HEK293 (cell line): ENCODE results near the gene SRBD1.

ENCODE experiments used
- CTCF ChIA-PET: fragments of 350-600 bp; formaldehyde crosslinking; extraction: SDS; loops from one replicate; lab custom pipeline; 2021; ENCODE audit warnings: antibody characterized with exemption; lab: Yijun Ruan, JAX
- POLR2A ChIA-PET: fragments of 300-600 bp; formaldehyde crosslinking; extraction: SDS; loops from one replicate; lab custom pipeline; 2020; ENCODE audit warnings: antibody characterized with exemption, inconsistent platforms; lab: Yijun Ruan, JAX
- H3K27ac ChIP-seq: fragments of 200-500 bp; sonication (Bioruptor generic); 2 replicates; pipeline ENCODE4 v1.5.1; 2014; ENCODE audit warnings: low read depth, low read length, control low read depth, inconsistent platforms; ENCODE audit errors: extremely low read depth
- H3K36me3 ChIP-seq, 2 experiments: fragments of 200-500 bp in 1 of 2; sonication (Bioruptor generic) in 1 of 2; 1 replicate in 1 of 2; 2 replicates in 1 of 2; pipeline ENCODE4 v1.5.1; 2014 to 2017; ENCODE audit warnings: inconsistent platforms in 2 of 2, low read length in 2 of 2; ENCODE audit not compliant: control insufficient read depth in 2 of 2, insufficient read depth in 1 of 2
- H3K4me1 ChIP-seq: fragments of 200-500 bp; sonication (Bioruptor generic); 2 replicates; pipeline ENCODE4 v1.5.1; 2014; ENCODE audit warnings: mild to moderate bottlenecking, low read length, inconsistent platforms; ENCODE audit not compliant: control insufficient read depth, insufficient read depth
- H3K4me3 ChIP-seq: 2 replicates; pipeline ENCODE4 v1.5.1; 2011; ENCODE audit warnings: low read depth, mild to moderate bottlenecking, control low read depth, low read length, moderate library complexity
- H3K9me3 ChIP-seq: fragments of 200-500 bp; sonication (Bioruptor generic); 2 replicates; pipeline ENCODE4 v1.5.1; 2014; ENCODE audit warnings: low read depth, low read length, inconsistent platforms; ENCODE audit not compliant: control insufficient read depth, insufficient read depth
- BCL11A ChIP-seq: fragments of 450-650 bp; formaldehyde crosslinking; IDR thresholded peaks from 2 replicates; pipeline ENCODE4 v1.5.1; 2016; ENCODE audit warnings: low read depth, missing biosample characterization, missing genetic modification characterization
- BCL11B ChIP-seq: fragments of 450-650 bp; formaldehyde crosslinking; IDR thresholded peaks from 2 replicates; pipeline ENCODE4 v1.5.1; 2016; ENCODE audit warnings: low read depth, missing biosample characterization, missing genetic modification characterization
- FEZF1 ChIP-seq: fragments of 450-650 bp; formaldehyde crosslinking; IDR thresholded peaks from 2 replicates; pipeline ENCODE4 v1.5.1; 2016; ENCODE audit warnings: missing biosample characterization, missing genetic modification characterization
- IKZF3 ChIP-seq: fragments of 450-650 bp; IDR thresholded peaks from 2 replicates; pipeline ENCODE4 v1.5.0; 2018; ENCODE audit warnings: missing biosample characterization, mild to moderate bottlenecking, missing genetic modification characterization, moderate library complexity
- PRDM10 ChIP-seq: fragments of 450-650 bp; formaldehyde crosslinking; IDR thresholded peaks from 2 replicates; pipeline ENCODE4 v1.5.1; 2016; ENCODE audit warnings: missing biosample characterization, missing genetic modification characterization
- SP3 ChIP-seq: fragments of 450-650 bp; formaldehyde crosslinking; IDR thresholded peaks from 2 replicates; pipeline ENCODE4 v1.5.1; 2016; ENCODE audit warnings: missing biosample characterization, missing genetic modification characterization
- ZBTB10 ChIP-seq: fragments of 450-650 bp; formaldehyde crosslinking; IDR thresholded peaks from 2 replicates; pipeline ENCODE4 v1.5.1; 2016; ENCODE audit warnings: missing biosample characterization, missing genetic modification characterization
- ZFHX2 ChIP-seq: fragments of 450-650 bp; formaldehyde crosslinking; conservative IDR thresholded peaks from 2 replicates; pipeline ENCODE4 v1.5.1; 2016; ENCODE audit warnings: missing biosample characterization, missing genetic modification characterization
- ZFP3 ChIP-seq: fragments of 450-650 bp; formaldehyde crosslinking; IDR thresholded peaks from 2 replicates; pipeline ENCODE4 v1.5.1; 2016; ENCODE audit warnings: low read depth, missing biosample characterization, missing genetic modification characterization
- ZNF121 ChIP-seq: fragments of 450-650 bp; formaldehyde crosslinking; IDR thresholded peaks from 2 replicates; pipeline ENCODE4 v1.5.1; 2016; ENCODE audit warnings: missing biosample characterization, missing genetic modification characterization
- ZNF302 ChIP-seq: fragments of 450-650 bp; formaldehyde crosslinking; IDR thresholded peaks from 2 replicates; pipeline ENCODE4 v1.5.1; 2016; ENCODE audit warnings: missing biosample characterization, missing genetic modification characterization, low read depth
- ZNF404 ChIP-seq: fragments of 450-650 bp; formaldehyde crosslinking; IDR thresholded peaks from 2 replicates; pipeline ENCODE4 v1.5.1; 2017; ENCODE audit warnings: missing biosample characterization, missing genetic modification characterization
- ZNF473 ChIP-seq: fragments of 450-650 bp; formaldehyde crosslinking; IDR thresholded peaks from 2 replicates; pipeline ENCODE4 v1.5.1; 2017; ENCODE audit warnings: missing biosample characterization, missing genetic modification characterization
- ZNF558 ChIP-seq: fragments of 450-650 bp; formaldehyde crosslinking; IDR thresholded peaks from 2 replicates; pipeline ENCODE4 v1.5.1; 2016; ENCODE audit warnings: missing biosample characterization, missing genetic modification characterization
- ZNF571 ChIP-seq: fragments of 450-650 bp; formaldehyde crosslinking; IDR thresholded peaks from 2 replicates; pipeline ENCODE4 v1.5.0; 2017; ENCODE audit warnings: missing biosample characterization, missing genetic modification characterization
- ZNF610 ChIP-seq: fragments of 450-650 bp; formaldehyde crosslinking; IDR thresholded peaks from 2 replicates; pipeline ENCODE4 v1.5.1; 2016; ENCODE audit warnings: missing biosample characterization, missing genetic modification characterization, borderline replicate concordance
- ZNF768 ChIP-seq: fragments of 450-650 bp; formaldehyde crosslinking; IDR thresholded peaks from 2 replicates; pipeline ENCODE4 v1.5.1; 2018; ENCODE audit warnings: missing biosample characterization, mild to moderate bottlenecking, missing genetic modification characterization
- ZNF837 ChIP-seq: fragments of 450-650 bp; formaldehyde crosslinking; IDR thresholded peaks from 2 replicates; pipeline ENCODE4 v1.5.1; 2016; ENCODE audit warnings: missing biosample characterization, missing genetic modification characterization
- ZSCAN4 ChIP-seq: fragments of 450-650 bp; formaldehyde crosslinking; IDR thresholded peaks from 2 replicates; pipeline ENCODE4 v1.5.1; 2017; ENCODE audit warnings: missing biosample characterization, missing genetic modification characterization

The SRBD1 gene

GRCh38 chr2:45554073-45554741 lies 56.9 kb downstream of the SRBD1 start:
- H3K27ac ChIP-seq: no peak overlapping the region
- CTCF ChIA-PET: interaction anchor here (0.5 to 1.3 kb wide), 5 partner anchors 32 to 661 kb away, joined by 3 to 4 read pairs (median 3); no protein-coding TSS in a partner anchor
- TF ChIP-seq ZNF121 (tag by site-specific recombination) (no peak), ZNF302 (tag by site-specific recombination) (no peak), ZFP3 (tag by site-specific recombination) (no peak), SP3 (no peak), IKZF3 (tag by site-specific recombination) (no peak), ZSCAN4 (tag by site-specific recombination) (no peak), ZBTB10 (tag by site-specific recombination) (no peak), ZNF837 (tag by site-specific recombination) (no peak), ZNF768 (no peak), ZNF558 (tag by site-specific recombination) (no peak), BCL11B (no peak), ZNF571 (tag by site-specific recombination) (no peak)
- no peaks in the 10 kb centered on the region for H3K9me3 ChIP-seq
- no peak overlapping the region for H3K4me3 ChIP-seq
- POLR2A ChIA-PET: no interaction called here
- no peaks in the 10 kb centered on the region for H3K4me1 ChIP-seq
- peaks cover 0 to 7% of the 10 kb centered on the region in 2 experiments; a peak in 2 of 3 replicates for H3K36me3 ChIP-seq

- ChIA-PET CTCF (no interaction called here), POLR2A (no interaction called here)
- Histone ChIP-seq H3K36me3 (peaks cover 0 to 14% of the 10 kb centered on the region in 2 experiments; a peak in 2 of 3 replicates), H3K9me3 (no peaks in the 10 kb centered on the region), H3K27ac (no peak overlapping the region), H3K4me3 (no peak overlapping the region), H3K4me1 (no peaks in the 10 kb centered on the region)
- no peak for TF ChIP-seq ZNF473
- TF ChIP-seq ZNF404 (tag by site-specific recombination): no peak
- no peak for TF ChIP-seq ZFHX2 (tag by site-specific recombination)
- no peak for TF ChIP-seq PRDM10
- TF ChIP-seq FEZF1 (tag by site-specific recombination): no peak
- no peak for TF ChIP-seq ZNF610
- TF ChIP-seq BCL11A (tag by site-specific recombination): no peak
These were observed 59.2 kb downstream of the SRBD1 start for GRCh38 chr2:45551862-45552261.
